Thyroid gland (tissue), 4 donors: Measurements from ENCODE around the gene PIEZO2.

Experiments used
- CTCF ChIP-seq, 6 experiments: fragments of 200-600 bp in 3 of 6; fragments of 450-650 bp in 3 of 6; sonication (generic) in 3 of 6; IDR thresholded peaks; one replicate each; pipeline ENCODE4 v1.5.1; 2016 to 2019; ENCODE audit warnings: antibody characterized with exemption in 6 of 6, mild to moderate bottlenecking in 2 of 6, inconsistent platforms in 1 of 6, moderate library complexity in 1 of 6
- POLR2A ChIP-seq, 2 donors: fragments of 450-650 bp; IDR thresholded peaks; one replicate each; pipeline ENCODE4 v1.6.1; 2017; ENCODE audit warnings: antibody characterized with exemption in 2 of 2, mild to moderate bottlenecking in 2 of 2, moderate library complexity in 1 of 2

- TF ChIP-seq CTCF (IDR thresholded peaks at IDR 0.05), result no peak
- no peak for TF ChIP-seq POLR2A (IDR thresholded peaks at IDR 0.05)
These were observed 477.9 kb downstream of the PIEZO2 start for GRCh38 chr18:10671441-10671840.
